HL-60/S4 (cell line): ENCODE measurements around the gene ARHGAP25.

Experiments
- in situ Hi-C: fragments of 300-500 bp; cut with MboI; formaldehyde crosslinking; loops from 2 replicates; pipeline ENCODE4 v1.14.3; 2022; ENCODE audit warnings: low sequenced_read_pairs

The ARHGAP25 gene

GRCh38 chr2:68716604-68717304, 17.9 kb upstream of the ARHGAP25 start:
- in situ Hi-C loops: no loop called here

- in situ Hi-C loops: no loop called here
These were observed 17.3 kb upstream of the ARHGAP25 start for GRCh38 chr2:68717305-68717661.

GRCh38 chr2:68719912-68720311, 14.7 kb upstream of the ARHGAP25 start:
- in situ Hi-C loops: no loop called here

GRCh38 chr2:68720665-68721064, 13.9 kb upstream of the ARHGAP25 start:
- in situ Hi-C loops: no loop called here

- in situ Hi-C loops: no loop called here
These were observed 13.0 kb upstream of the ARHGAP25 start for GRCh38 chr2:68721482-68722101.

GRCh38 chr2:68722712-68723111, 11.9 kb upstream of the ARHGAP25 start:
- in situ Hi-C loops: no loop called here

GRCh38 chr2:68723181-68723580, 11.4 kb upstream of the ARHGAP25 start:
- in situ Hi-C loops: no loop called here

GRCh38 chr2:68726100-68726499, 8.5 kb upstream of the ARHGAP25 start:
- in situ Hi-C loops: no loop called here

GRCh38 chr2:68726608-68727367, 7.8 kb upstream of the ARHGAP25 start:
- in situ Hi-C loops: no loop called here

GRCh38 chr2:68727683-68728375, 6.8 kb upstream of the ARHGAP25 start:
- in situ Hi-C loops: no loop called here

- in situ Hi-C loops: no loop called here
These were observed 3.8 kb upstream of the ARHGAP25 start for GRCh38 chr2:68730828-68731227.

GRCh38 chr2:68732036-68732932, 2.3 kb upstream of the ARHGAP25 start:
- in situ Hi-C loops: no loop called here

- in situ Hi-C loops: no loop called here
These were observed 1.2 kb upstream of the ARHGAP25 start for GRCh38 chr2:68733365-68733764.

- in situ Hi-C loops: no loop called here
These were observed 435 bp upstream of the ARHGAP25 start for GRCh38 chr2:68734176-68734575.

GRCh38 chr2:68736086-68736485, 1.5 kb downstream of the ARHGAP25 start:
- in situ Hi-C loops: no loop called here

GRCh38 chr2:68737711-68738110, 3.1 kb downstream of the ARHGAP25 start:
- in situ Hi-C loops: no loop called here

GRCh38 chr2:68738906-68739594, 4.4 kb downstream of the ARHGAP25 start:
- in situ Hi-C loops: no loop called here

- in situ Hi-C loops: loop anchor here (10.0 kb wide), 1 partner anchor 95 kb away; no protein-coding TSS in a partner anchor
These were observed 5.2 kb downstream of the ARHGAP25 start for GRCh38 chr2:68739595-68740399.

GRCh38 chr2:68740400-68740914, 5.8 kb downstream of the ARHGAP25 start:
- in situ Hi-C loops: loop anchor here (10.0 kb wide), 1 partner anchor 94 kb away; no protein-coding TSS in a partner anchor
